GM18519 (cell line): Measurements from ENCODE around the gene SMIM11.
"Not testable (repeated sequence)": the region's sequence is repeated elsewhere in the genome, so short reads cannot be mapped to it uniquely, and the experiment has no call there.

Source experiments
- ATAC-seq: cut with Tn5 transposase; IDR thresholded peaks from one replicate; pipeline ENCODE4 v1.9.1; 2021; ENCODE audit warnings: mild to moderate bottlenecking, moderate library complexity; ENCODE audit not compliant: unreplicated experiment, low FRiP score

SMIM11 gene

DNA sequence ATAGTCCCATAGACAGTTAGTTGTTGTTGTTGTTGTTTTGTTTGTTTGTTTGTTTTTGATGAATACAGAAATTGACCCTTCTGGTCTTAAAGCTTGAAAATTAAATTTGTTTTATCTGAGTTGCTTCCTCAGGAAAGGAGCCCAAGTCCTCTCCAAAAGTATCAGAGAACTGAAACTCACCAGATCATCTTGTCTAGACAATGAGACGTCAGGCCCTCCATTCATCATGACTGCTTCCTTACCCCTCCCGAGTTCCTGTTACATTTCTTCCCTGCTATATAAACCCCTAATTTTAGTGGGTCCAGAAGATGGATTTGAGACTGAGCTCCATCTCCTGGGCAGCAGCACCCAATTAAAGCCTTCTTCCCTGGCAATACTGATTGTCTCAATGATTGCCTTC lies 31.4 kb downstream of the SMIM11 start:
- not testable (repeated sequence) for ATAC-seq

DNA sequence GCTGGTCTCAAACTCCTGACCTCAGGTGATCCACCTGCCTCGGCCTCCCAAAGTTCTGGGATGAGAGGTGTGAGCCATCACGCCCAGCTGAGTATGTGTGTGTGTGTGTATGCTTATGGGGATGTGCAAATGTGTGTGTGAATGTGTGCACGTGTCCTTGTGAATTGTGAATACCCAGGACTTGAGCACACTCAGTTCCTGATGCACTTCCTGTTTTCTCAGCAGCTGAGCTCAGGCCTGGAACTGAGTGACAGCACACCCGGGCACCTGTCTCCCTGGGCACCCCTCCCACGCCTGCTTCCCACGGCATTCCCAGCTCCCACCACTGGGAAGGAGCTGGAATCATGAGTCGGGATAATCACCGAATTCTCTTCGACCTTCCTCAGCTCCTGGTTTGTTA lies 32.0 kb downstream of the SMIM11 start:
- ATAC-seq: not testable (repeated sequence)

DNA sequence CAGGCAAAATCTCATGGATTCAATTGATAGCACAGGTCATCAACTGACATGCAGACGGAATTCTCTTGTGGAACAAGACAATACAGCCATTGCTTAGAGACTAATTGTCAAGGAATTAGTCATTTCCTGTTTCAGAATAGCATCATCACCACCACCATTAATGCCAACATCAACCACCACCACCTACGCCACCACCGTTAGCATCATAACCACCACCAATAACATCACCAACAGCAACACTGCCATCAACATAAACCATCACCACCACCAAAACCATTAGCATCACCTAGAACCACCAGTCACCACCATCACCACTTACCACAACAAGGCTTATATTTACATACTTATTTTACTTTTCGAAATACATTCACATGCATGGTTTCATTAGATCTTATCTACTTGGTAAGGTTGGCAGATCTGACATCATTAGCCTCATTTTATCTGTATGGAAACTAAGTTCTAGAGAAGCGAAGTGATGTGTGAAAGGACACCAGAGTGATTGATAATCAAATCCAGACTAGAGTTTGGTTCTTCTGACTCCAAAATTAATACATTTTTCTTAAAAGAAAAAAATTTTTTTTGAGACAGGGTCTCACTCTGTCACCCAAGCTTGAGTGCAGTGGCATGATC lies 42.3 kb downstream of the SMIM11 start:
- not testable (repeated sequence) for ATAC-seq

DNA sequence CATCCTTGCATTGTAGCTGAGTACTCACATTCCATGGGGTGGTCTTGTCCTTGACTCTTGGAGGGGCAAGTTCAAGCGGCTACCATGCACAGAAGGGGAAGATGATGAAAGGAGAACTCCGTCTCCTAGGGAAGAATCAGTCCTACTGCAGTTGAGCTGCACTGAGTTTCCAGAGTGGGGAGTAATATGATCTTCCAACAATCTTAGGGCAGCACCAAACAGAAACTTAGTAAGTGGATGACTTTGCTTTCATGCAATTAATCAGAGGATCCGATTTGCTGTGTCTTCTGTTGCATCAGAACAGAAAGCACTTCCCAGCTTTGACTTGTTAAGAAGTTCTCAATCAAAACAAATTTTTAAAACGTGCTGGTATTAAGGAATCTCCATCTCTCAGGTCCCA lies 48.5 kb downstream of the SMIM11 start, which contains the start of gene SMIM34:
SMIM34 (minus strand) TSS at position 147 of the 400 bp plus-strand sequence; CDS start at position 35, 112 bp downstream.
- ATAC-seq: not testable (repeated sequence)

DNA sequence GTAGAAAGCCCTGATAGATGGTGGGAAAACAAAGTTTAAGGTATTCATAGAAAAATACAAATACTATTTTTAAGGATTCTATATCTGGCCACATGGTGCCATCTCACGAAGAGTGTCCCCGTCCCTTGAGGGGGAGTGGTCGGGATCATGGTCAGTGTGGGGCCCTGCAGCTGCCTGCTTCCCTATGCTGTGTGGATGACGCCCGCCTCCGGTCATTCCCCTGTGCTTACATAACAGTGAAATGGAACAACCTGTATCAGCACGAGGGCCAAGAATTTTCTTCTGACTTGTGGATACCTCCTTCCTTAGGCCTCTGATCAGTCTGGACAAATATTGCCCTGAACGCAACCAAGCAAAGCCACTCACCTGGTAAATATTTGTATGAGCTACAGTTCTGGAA lies 52.0 kb downstream of the SMIM11 start:
- ATAC-seq: not testable (repeated sequence)

DNA sequence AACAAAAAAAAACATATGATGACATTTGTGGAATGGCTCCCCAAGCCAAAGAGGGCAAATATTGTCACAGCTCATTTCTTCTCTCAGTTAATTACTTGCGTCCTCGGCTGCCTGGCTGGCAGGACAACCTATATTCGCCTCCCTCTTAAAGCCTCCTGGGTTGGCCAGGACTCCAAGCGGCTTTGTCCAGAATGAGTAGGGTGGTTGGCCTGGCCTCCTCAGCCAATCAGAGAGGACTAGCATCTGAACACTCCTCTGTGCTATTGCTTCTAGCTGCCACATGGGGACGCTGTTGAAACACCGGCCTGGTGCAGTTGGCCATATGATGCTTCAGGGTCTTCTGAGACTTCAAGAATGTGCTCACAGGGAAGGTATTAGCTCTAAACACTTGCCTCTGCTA lies 53.1 kb downstream of the SMIM11 start:
- ATAC-seq: not testable (repeated sequence)

DNA sequence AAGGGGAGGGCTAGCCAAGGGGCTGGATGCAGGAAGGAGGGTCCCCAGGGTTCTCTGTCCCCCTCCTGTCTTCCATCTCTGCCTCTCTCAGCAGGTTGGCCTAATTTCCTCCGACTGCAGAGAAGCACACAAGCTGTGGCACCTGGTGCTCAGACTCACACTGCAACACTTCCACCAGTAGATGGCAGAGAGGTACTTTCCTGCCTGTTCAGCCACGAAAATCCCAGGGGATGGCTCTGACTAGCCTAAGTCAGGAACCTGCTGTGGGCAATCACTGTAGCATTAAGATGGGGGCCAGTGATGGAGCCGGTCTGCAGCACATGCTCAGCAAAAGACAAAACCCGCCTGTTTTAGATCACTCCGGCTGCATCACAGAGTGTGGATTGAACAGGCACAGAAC lies 54.4 kb downstream of the SMIM11 start:
- not testable (repeated sequence) for ATAC-seq
